ENCODE results near the gene FAIM.

- no peak for TF ChIP-seq CTCF (IDR thresholded peaks at IDR 0.05; ENCODE audit: low read depth, low read length, missing input control)
- no peak for TF ChIP-seq FOXA1 (IDR thresholded peaks at IDR 0.05)
- TF ChIP-seq YY1 (IDR thresholded peaks at IDR 0.05), result no peak
- TF ChIP-seq ZBTB33 (IDR thresholded peaks at IDR 0.05), result no peak
- no peak for TF ChIP-seq GABPA (IDR thresholded peaks at IDR 0.05 in 1 of 2, conservative IDR thresholded peaks at IDR 0.05 in 1 of 2)
- TF ChIP-seq MAX (IDR thresholded peaks at IDR 0.05), result no peak
- TF ChIP-seq JUND (IDR thresholded peaks at IDR 0.05), result no peak
- no peak for TF ChIP-seq EGR1 (IDR thresholded peaks at IDR 0.05; ENCODE audit: low read depth in 2 of 2)
- no peak for TF ChIP-seq ATF3 (IDR thresholded peaks at IDR 0.05)
- TF ChIP-seq RAD21 (IDR thresholded peaks at IDR 0.05), result no peak
- TF ChIP-seq TAF1 (conservative IDR thresholded peaks at IDR 0.05), result no peak
- TF ChIP-seq REST (IDR thresholded peaks at IDR 0.05), result no peak
- no peak for TF ChIP-seq SP1 (IDR thresholded peaks at IDR 0.05)
- no peak for TF ChIP-seq HNF4A (conservative IDR thresholded peaks at IDR 0.05)
Observed at GRCh38 chr3:138678874-138679392, 70.4 kb downstream of the FAIM start.
